Cardiac muscle cell (in vitro differentiated cells and primary cell): ENCODE results near the gene SPRYD3. TPM values are rescaled to one million over a fixed set of nuclear protein-coding genes. Genes with fewer than 3 reads are reported as not detected.

Experiments
- DNase-seq, 2 donors: peaks; one replicate each; pipeline versions ENCODE4 v3.0.0 to v3.0.0-alpha.2; 2010 to 2017; ENCODE audit warnings: low read depth in 1 of 2, low spot score in 1 of 2
- H3K27ac ChIP-seq: fragments of 200-600 bp; sonication (generic); 2 replicates; pipeline ENCODE4 v1.5.1; 2016
- H3K27me3 ChIP-seq: fragments of 200-600 bp; sonication (generic); 2 replicates; pipeline ENCODE4 v1.6.0; 2016; ENCODE audit warnings: control low read depth
- H3K36me3 ChIP-seq: fragments of 200-600 bp; sonication (generic); 2 replicates; pipeline ENCODE4 v1.5.1; 2016; ENCODE audit warnings: control low read depth
- H3K4me1 ChIP-seq: fragments of 200-600 bp; sonication (generic); 2 replicates; pipeline ENCODE4 v1.8.1; 2017; ENCODE audit warnings: low read depth, mild to moderate bottlenecking, mixed run types
- H3K4me3 ChIP-seq: fragments of 200-600 bp; sonication (generic); 2 replicates; pipeline ENCODE4 v1.5.1; 2016; ENCODE audit warnings: mild to moderate bottlenecking
- H3K9me3 ChIP-seq: fragments of 200-600 bp; sonication (generic); 2 replicates; pipeline ENCODE4 v1.5.1; 2017; ENCODE audit warnings: low read depth, mild to moderate bottlenecking, control low read depth
- polyA plus RNA-seq: library from polyadenylated mRNA; unstranded; fragments of >200 nt; fragmentation: Nextera tagmentation; extraction: Ambion mirVana; gene quantifications from 2 replicates; pipeline ENCODE4 v1.2.1, GENCODE V29; 2016
- total RNA-seq: library from RNA; depleted of rRNA; stranded (reverse); fragments of >200 nt; gene quantifications from 2 replicates; pipeline ENCODE4 v1.2.3, GENCODE V29; 2016
- TF ChIP-seq, protein P1 (sequence below): IDR thresholded peaks from 2 replicates; pipeline ENCODE4 v1.5.1; 2012; ENCODE audit warnings: low read depth, mild to moderate bottlenecking, low read length

SPRYD3 gene
- total and polyA plus RNA-seq, 2 experiments from 2014 or later: 14.8 to 17.6 TPM

DNA sequence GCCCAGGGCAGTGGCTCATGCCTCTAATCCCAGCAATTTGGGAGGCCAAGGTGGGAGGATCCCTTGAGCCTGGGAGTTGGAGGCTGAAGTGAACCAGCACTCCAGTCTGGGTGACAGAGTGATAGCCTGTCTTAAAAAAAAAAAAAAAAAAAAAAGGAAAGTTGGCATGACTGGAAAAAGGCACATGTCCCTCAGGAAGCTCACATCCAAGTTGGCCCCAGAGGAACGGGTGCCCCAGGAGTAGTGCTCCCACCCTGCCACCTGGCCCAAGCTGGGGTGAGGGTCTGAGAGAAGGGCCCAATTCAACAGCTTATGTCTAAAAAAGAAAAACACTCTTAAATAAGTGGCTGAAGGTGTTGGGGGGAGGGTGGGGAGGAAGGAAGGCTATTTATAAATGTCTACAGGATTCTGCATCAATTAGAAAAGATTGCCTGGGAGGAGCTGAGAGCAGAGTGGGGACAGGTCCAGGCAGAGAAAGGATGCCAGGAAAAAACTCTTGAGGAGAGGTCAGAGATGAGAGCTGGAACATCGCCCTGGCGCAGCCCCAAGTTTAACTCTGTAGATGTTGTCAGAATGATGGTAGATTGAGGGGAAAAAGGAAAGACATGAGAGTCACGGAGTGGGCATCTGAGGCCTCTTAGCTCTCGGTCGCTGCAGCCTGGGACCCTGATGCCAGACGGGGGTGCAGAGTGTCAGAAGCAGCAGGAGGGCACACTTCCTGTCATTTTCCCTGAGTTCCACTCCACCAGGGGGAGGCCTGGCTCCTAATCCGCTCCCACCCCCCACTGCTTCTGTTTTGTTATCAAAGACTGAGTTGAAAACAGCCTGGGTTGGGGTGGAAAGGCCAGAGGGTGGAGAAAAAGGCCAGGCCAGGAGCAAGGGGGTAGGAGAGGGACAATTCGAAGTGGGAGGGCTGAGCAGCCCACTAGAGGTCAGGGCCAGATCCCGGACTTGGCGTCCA lies 7.3 kb downstream of the SPRYD3 start:
- Histone ChIP-seq H3K4me3 (no peak overlapping the region), H3K27me3 (no peaks in the 10 kb centered on the region), H3K9me3 (no peaks in the 10 kb centered on the region), H3K27ac (peak overlapping the region; percentile 87), H3K36me3 (peaks cover 3% of the 10 kb centered on the region), H3K4me1 (peaks cover 54% of the 10 kb centered on the region)
- peak; percentile 70 to 85 for DNase-seq
- TF ChIP-seq, protein P1, sequence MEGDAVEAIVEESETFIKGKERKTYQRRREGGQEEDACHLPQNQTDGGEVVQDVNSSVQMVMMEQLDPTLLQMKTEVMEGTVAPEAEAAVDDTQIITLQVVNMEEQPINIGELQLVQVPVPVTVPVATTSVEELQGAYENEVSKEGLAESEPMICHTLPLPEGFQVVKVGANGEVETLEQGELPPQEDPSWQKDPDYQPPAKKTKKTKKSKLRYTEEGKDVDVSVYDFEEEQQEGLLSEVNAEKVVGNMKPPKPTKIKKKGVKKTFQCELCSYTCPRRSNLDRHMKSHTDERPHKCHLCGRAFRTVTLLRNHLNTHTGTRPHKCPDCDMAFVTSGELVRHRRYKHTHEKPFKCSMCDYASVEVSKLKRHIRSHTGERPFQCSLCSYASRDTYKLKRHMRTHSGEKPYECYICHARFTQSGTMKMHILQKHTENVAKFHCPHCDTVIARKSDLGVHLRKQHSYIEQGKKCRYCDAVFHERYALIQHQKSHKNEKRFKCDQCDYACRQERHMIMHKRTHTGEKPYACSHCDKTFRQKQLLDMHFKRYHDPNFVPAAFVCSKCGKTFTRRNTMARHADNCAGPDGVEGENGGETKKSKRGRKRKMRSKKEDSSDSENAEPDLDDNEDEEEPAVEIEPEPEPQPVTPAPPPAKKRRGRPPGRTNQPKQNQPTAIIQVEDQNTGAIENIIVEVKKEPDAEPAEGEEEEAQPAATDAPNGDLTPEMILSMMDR: peak; percentile 40

DNA sequence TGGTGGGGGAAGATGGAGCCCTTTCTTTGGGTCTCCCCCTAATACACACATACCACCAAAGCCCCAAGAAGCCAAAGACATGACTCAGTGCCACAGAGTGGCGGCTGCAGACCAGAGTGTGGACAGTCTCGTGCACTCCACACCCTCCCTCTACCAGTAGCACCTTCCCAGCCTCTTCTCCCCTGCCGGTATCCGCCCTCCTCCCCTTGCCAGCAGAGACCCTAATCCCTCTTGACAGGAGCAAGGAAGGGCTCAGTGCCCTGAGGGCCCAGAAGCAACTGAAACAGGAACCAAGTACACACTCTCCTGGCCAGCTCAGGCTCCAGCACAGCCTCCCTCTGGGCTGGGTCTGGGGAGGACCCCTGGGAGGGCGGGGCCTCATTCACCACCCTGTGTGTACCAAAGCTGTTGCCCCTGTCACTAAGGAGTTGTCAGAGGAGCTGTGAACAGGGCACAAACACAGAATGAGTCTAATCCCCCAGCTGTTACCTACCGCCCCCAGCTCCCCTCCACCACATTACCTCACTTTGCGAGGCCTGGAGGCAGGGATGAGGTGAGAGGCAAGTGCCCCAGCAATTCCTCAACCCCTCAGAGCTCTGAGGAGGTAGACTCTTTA lies 8.2 kb downstream of the SPRYD3 start:
- TF ChIP-seq, protein P1: no peak
- Histone ChIP-seq H3K4me1 (peaks cover 52% of the 10 kb centered on the region), H3K4me3 (no peak overlapping the region), H3K36me3 (peaks cover 3% of the 10 kb centered on the region), H3K9me3 (no peaks in the 10 kb centered on the region), H3K27ac (peak overlapping the region; percentile 87), H3K27me3 (no peaks in the 10 kb centered on the region)
- DNase-seq: peak in 1 of 2 donors; percentile 55

DNA sequence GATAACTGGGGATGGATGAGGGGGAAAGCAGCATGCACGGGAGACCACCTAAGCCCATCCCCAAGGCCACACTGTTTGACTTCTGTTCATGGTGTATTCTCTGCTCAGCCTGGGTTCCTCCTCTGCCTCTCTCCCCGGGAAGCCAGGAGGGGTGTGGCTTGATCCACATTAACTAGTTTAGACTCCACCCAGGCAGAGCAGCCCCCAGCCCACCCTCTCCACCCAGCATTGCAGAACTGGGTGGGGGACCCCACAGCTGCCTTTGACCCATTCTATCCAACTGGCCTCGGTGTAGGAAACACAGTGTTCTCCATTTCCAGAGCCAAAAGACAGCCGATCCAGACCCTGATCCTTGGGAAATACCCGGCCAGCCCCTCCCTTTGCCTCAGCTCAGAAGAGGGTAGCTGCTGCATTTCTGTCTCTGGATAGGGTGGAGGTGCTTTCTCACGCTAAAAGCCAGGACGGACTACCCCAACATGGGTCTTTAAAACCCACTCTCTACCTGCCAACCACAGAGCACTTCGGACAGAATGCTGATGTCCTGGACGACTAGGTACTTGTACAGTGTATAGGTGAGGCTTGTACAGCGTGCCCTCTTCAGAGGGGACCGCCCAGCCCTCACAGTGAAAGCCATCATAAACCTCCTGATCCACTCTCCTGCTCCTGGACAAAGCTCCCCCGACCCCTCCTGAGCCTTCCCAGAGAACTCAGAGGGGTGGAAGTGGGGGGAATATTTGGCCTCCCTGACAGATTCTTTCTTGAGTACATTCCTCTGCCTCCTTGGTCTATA lies 9.4 kb downstream of the SPRYD3 start:
- Histone ChIP-seq H3K4me3 (no peak overlapping the region), H3K27me3 (no peaks in the 10 kb centered on the region), H3K27ac (peak overlapping the region; percentile 23), H3K4me1 (peaks cover 44% of the 10 kb centered on the region), H3K9me3 (no peaks in the 10 kb centered on the region), H3K36me3 (peaks cover 3% of the 10 kb centered on the region)
- TF ChIP-seq, protein P1: no peak
- no peak for DNase-seq

DNA sequence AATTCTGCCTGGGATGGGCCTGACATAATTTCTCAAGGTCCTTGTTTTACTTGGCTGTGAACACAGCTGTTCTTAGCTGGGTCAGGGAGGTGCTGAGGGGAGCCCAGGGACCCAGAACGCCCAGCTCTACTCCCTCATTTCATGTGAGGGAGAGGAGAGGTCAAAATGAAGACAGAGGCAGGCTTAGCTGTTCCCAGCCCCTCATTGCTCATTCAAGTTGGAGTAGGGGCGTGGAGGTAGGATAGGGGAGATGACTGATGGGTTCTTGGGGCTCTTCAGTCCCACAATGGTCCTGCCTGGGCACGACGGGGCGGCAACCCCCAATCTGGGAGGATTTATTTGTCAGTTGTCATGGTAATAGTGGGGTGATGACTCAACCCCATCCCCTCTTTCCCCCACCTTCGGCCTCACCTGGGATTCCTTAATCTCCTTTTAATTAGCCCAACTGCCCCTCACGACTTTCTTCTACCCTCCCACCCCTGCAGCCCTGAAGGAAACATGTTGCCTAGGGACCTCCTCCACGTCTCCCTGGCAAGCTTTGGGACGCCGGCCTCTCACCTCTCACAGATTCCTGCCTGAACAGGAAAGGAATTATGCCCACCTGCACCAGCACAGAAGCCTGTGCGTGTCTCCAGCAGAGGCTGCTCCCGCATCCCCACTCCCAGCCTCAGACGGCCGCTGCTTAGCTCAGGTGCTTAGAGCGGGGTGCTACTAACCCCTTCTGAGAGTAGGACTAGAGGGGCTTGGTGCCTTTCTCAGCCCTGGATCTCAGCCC lies 10.2 kb downstream of the SPRYD3 start:
- Histone ChIP-seq H3K4me1 (peaks cover 44% of the 10 kb centered on the region), H3K36me3 (no peaks in the 10 kb centered on the region), H3K27me3 (no peaks in the 10 kb centered on the region), H3K27ac (no peak overlapping the region), H3K9me3 (no peaks in the 10 kb centered on the region), H3K4me3 (no peak overlapping the region)
- TF ChIP-seq, protein P1: no peak
- DNase-seq: peak in 1 of 2 donors; percentile 14
